ENCODE measurements around the gene CGB3.
A peak's percentile ranks its signal among the peaks of the same experiment; 100 is the strongest.
"Not testable (repeated sequence)": the region's sequence is repeated elsewhere in the genome, so short reads cannot be mapped to it uniquely, and the experiment has no call there.

Gene CGB3

DNA sequence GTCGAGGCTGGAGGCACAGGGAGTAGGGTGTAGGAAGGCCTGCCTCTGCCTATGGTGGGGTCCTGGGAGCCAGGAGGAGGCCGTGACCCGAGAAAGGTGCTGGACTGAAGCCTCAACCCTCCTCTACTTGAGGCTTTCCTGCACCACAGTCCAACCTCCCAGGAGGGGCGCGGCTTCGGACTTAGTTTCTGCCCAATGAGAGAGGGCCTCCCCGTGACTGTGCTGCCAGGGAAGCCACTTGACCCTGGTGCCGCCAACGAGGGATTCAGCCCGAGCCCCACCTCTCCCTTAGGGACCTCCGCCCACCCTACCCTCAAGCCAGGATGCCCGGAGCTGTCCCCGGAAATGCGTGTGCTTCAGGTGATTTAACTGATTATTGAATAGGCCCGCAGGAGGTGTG, at the start of gene CGB3:
Gene CGB3, minus strand, starts transcription at position 101 of the 400 bp plus-strand sequence. CDS start 362 bp downstream, outside the sequence.
- not testable (repeated sequence) for DNase-seq

- no peak for DNase-seq
Measured at GRCh38 chr19:49071860-49072547, 47.9 kb upstream of the CGB3 start.

DNA sequence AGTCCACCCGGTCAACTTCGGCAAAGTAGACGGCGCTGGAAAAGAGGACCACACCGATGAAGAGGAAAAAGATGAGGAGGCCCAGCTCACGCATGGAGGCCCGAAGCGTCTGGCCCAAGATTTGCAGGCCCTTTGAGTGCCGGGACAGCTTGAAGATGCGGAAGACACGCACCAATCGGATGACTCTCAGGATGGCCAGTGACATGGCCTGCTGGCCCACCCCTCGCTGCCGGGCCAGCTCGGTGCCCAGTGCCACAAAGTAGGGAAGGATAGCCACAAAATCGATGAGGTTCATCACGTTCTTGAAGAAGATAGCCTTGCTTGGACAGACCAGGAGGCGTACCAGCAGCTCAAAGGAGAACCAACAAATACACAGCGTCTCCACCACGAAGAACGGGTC, 46.3 kb upstream of the CGB3 start:
- no peak for DNase-seq

DNA sequence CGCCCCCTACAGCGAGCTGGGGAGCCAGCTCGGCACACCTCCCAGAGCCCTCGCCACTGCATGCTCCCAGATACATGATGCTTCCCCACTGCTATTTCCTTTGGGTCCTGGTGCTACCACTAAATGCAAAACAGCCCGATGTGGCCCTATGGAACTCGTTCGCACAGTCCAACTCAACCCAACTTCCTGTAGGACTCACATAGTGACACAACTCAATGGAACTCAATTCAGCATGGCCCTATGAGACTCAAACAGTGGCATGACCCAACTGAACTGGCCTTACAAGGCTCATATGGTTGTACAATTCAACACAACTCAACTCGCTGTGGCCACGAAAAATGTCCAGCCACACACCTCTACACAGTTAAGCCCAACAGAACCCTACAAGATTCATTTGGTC, 44.9 kb upstream of the CGB3 start:
- no peak for DNase-seq

DNA sequence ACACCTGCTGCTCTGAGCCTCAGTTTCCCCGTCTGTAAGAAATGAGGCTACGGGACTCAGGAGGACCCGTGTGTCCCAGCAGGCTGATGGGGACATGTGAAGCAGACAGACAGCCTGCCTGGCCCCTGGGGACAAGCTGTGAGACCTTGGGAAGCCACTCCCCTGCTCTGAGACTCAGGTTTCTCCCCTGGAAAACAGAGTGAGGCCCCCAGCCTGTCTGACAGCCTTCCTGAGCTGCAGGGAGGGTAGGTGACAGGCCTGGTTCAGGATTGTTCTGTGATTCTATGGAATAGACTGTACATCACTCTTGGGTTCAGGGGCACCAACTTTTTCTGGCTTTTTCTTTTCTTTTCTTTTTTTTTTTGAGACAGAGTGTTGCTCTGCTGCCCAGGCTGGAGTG, 43.4 kb upstream of the CGB3 start:
- DNase-seq: no peak

GRCh38 chr19:49065905-49066512, 41.9 kb upstream of the CGB3 start:
- DNase-seq: no peak

DNA sequence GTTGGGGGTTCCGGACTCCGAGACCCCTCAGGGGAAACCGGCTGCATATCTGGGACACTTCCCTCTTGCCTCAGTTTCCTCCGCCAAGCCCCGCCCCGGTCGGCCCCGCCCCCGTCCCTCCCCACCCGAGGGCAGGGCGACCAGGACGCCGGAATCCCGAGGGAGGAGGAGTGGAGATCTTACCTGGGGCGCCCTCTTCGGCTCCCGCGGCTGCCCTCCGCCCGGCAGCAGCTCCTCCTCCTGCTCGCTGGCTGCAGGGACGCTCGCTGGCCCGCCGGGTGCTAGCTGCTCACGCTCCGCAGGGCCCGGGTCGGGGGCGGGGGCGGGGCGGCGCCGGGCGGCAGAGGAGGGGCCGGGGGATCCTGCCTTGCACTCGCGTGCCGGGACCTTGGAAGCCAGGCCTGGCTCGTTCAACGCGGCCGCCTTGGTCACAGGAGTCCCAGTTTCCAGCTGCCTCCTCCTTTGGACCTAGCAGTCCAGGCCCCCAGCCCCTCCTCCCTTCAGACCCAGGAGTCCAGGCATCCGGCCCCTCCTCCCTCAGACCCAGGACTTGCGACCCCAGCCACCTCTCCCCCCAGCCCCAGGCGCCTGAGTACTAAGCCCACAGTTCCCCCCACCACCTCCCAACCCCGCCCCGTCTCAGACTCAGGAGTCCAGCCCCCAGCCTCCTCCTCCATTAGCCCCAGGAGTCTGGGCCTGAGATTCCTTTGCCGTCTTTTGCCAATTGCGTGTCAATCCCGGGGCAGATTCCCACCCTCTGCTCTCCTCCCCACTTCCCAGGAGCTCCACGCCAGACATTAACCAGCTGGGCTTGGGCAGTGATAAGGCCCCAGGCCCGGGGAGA, 40.9 kb upstream of the CGB3 start, which contains the start of gene NTF4:
Gene NTF4, minus strand, starts transcription at position 51 of the 844 bp plus-strand sequence. CDS start 2,821 bp downstream, outside the sequence.
- no peak for DNase-seq

GRCh38 chr19:49064029-49064629, 40.0 kb upstream of the CGB3 start:
- no peak for DNase-seq

- no peak for DNase-seq
Measured at GRCh38 chr19:49061445-49061844, 37.3 kb upstream of the CGB3 start.

GRCh38 chr19:49061000-49061399, 36.9 kb upstream of the CGB3 start:
- no peak for DNase-seq

- DNase-seq: no peak
Measured at GRCh38 chr19:49059053-49059452, 34.9 kb upstream of the CGB3 start.

GRCh38 chr19:49058562-49058961, 34.4 kb upstream of the CGB3 start:
- no peak for DNase-seq

DNA sequence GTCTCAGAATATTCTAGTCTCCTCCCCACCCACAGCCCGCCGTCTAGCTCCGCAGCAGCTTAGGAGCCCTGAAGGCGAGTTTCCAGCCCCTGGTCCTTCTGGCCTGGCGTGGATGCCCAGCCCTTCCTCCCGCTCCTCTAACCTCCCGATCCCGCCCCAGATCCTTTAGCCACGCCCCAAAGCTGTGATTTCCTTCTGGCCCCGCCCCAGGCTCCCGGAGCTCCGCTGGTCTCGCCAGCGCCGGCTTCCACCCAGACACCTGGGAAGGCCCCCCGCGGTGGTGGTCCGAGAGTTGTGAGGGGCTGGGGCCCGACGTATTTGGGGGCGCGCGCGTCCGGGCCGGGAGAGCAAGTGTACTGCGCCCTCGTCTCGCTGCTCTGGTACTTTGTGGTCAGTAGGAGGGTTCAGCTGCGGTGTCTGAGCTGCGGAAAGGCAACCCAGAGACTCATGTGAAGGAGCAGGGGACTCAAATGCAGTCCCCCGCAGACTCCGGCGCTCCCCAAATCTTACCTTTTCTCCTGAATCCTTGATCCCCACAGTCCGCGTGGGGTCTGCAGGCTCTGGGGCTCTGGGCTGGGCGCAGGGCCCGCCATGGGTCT, 33.6 kb upstream of the CGB3 start, which contains the start of gene CGB7:
Gene CGB7, minus strand, starts transcription at position 114 of the 599 bp plus-strand sequence. CDS start 2,374 bp downstream, outside the sequence.
- no peak for DNase-seq

GRCh38 chr19:49056902-49057596, 32.9 kb upstream of the CGB3 start:
- not testable (repeated sequence) for DNase-seq

- DNase-seq: peak in 1 of 4 experiments; percentile 21
Measured at GRCh38 chr19:49056101-49056901, 32.2 kb upstream of the CGB3 start.

- not testable (repeated sequence) for DNase-seq
Measured at GRCh38 chr19:49050376-49051033, 26.4 kb upstream of the CGB3 start.

DNA sequence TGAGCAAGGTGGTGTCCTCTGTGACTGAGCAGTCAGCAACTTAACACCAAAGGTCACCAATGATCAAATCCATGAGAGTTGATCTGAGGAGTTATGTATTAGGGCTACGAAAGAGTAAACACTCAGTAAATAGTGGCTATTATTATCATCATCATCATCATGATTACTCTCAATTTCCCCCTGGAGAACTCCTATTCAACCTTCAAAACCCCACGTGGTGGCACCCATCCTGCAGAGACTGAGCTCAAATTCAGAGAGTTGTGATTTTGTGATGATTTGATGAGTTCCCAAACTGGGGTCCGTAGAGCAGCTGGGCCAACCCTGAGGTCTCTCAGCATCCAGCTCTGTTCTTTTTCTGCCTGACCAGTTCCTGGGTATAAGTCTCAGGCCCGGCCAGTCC, 25.7 kb upstream of the CGB3 start:
- DNase-seq: not testable (repeated sequence)

GRCh38 chr19:49049011-49049410, 24.9 kb upstream of the CGB3 start, which contains the start of gene CGB8:
TSS of gene CGB8 (minus strand) at chr19:49049111. CDS start at chr19:49048739, 372 bp downstream.
- not testable (repeated sequence) for DNase-seq

DNA sequence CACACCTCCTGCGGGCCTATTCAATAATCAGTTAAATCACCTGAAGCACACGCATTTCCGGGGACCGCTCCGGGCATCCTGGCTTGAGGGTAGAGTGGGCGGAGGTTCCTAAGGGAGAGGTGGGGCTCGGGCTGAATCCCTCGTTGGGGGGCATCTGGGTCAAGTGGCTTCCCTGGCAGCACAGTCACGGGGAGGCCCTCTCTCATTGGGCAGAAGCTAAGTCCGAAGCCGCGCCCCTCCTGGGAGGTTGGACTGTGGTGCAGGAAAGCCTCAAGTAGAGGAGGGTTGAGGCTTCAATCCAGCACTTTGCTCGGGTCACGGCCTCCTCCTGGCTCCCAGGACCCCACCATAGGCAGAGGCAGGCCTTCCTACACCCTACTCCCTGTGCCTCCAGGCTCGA, 19.4 kb upstream of the CGB3 start, which contains the start of gene CGB5:
Gene CGB5, plus strand, starts transcription at position 301 of the 400 bp plus-strand sequence. CDS start 362 bp downstream, outside the sequence.
- not testable (repeated sequence) for DNase-seq

DNA sequence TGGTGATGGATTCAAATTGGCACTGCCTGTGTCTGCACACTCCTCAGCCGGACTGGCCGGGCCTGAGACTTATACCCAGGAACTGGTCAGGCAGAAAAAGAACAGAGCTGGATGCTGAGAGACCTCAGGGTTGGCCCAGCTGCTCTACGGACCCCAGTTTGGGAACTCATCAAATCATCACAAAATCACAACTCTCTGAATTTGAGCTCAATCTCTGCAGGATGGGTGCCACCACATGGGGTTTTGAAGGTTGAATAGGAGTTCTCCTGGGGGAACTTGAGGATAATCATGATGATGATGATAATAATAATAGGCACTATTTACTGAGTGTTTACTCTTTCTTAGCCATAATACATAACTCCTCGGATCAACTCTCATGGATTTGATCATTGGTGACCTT, 18.5 kb upstream of the CGB3 start:
- not testable (repeated sequence) for DNase-seq

All from activated CD4-positive, CD25-positive, alpha-beta regulatory T cell (primary cell).